Activated T-helper 17 cell treated with anti-CD3 and anti-CD28 coated beads, Interleukin-2, amount 50 U/mL, for 72 hours (primary cell): Measurements from ENCODE around the gene HEMGN. TPM values are rescaled to one million over a fixed set of nuclear protein-coding genes. Genes with fewer than 3 reads are reported as not detected.
A peak's percentile ranks its signal among the peaks of the same experiment; 100 is the strongest.
"Not testable (repeated sequence)": the region's sequence is repeated elsewhere in the genome, so short reads cannot be mapped to it uniquely, and the experiment has no call there.

Source experiments
- ATAC-seq: fragments of 150-1000 bp; cut with Tn5 transposase; replicated peaks from 2 replicates; pipeline ENCODE4 v1.10.0; 2021; ENCODE audit warnings: mild to moderate bottlenecking, moderate library complexity
- H3K27ac Mint-ChIP-seq: one replicate; pipeline ENCODE4 v1.8.0; 2022; ENCODE audit warnings: mixed read lengths
- H3K27me3 Mint-ChIP-seq: one replicate; pipeline ENCODE4 v1.8.0; 2022; ENCODE audit warnings: mixed read lengths
- H3K36me3 Mint-ChIP-seq: one replicate; pipeline ENCODE4 v1.8.0; 2022; ENCODE audit warnings: low read depth, mild to moderate bottlenecking, mixed read lengths
- H3K4me1 Mint-ChIP-seq: one replicate; pipeline ENCODE4 v1.8.0; 2022; ENCODE audit warnings: mixed read lengths
- H3K4me3 Mint-ChIP-seq: one replicate; pipeline ENCODE4 v1.8.0; 2022; ENCODE audit warnings: mild to moderate bottlenecking, mixed read lengths
- H3K9me3 Mint-ChIP-seq: one replicate; pipeline ENCODE4 v1.8.0; 2022; ENCODE audit warnings: mixed read lengths
- total RNA-seq, 2 donors: library from RNA; stranded (reverse); gene quantifications; one replicate each; pipeline ENCODE4 v1.2.3, GENCODE V29; 2022

Gene HEMGN
- total RNA-seq, 2 donors from 2014 or later = 0.95 to 1.2 TPM

DNA sequence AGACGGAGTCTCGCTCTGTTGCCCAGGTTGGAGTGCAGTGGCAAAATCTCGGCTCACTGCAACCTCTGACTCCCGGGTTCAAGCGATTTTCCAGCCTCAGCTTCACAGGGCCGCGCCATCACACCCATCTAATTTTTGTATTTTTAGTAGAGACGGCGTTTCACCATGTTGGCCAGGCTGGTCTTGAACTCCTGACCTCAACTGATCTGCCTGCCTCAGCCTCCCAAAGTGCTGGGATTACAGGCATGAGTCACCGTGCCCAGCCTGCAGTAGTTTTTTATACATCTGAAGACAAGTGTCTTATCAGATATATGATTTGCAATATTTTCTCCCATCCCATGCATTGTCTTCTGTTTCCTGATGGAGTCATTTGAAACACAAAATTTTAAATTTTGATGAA is 38.7 kb upstream of the HEMGN start:
- not testable (repeated sequence) for H3K27me3 Mint-ChIP-seq, H3K27ac Mint-ChIP-seq, H3K9me3 Mint-ChIP-seq, H3K4me1 Mint-ChIP-seq, H3K36me3 Mint-ChIP-seq, H3K4me3 Mint-ChIP-seq, ATAC-seq

DNA sequence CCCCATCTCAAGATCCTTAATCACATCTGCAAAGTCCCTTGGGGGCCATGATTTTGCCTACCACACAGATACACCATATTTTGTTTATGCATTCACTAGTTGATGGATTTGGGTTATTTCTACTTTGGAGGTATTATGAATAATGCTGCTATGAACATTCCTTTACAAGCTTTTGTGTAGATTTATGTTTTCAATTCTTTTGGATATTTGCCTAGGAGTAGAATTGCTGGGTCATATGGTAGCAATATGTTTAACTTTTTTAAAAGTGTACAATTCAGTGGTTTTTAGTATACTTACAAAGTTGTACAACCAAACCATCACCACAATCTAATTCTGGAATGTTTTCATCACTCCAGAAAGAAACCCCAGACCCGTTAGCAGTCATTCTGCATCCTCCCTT is 37.4 kb upstream of the HEMGN start:
- Mint-ChIP-seq H3K9me3 (peaks cover 4% of the 10 kb centered on the region), H3K36me3 (no peaks in the 10 kb centered on the region), H3K27me3 (peaks cover 7% of the 10 kb centered on the region), H3K4me3 (no peak overlapping the region), H3K27ac (no peak overlapping the region), H3K4me1 (peaks cover 4% of the 10 kb centered on the region)
- no peak for ATAC-seq

- peaks cover 4% of the 10 kb centered on the region for H3K4me1 Mint-ChIP-seq
- ATAC-seq = no peak
- no peak overlapping the region for H3K4me3 Mint-ChIP-seq
- H3K27me3 Mint-ChIP-seq = peaks cover 7% of the 10 kb centered on the region
- H3K36me3 Mint-ChIP-seq = no peaks in the 10 kb centered on the region
- peaks cover 4% of the 10 kb centered on the region for H3K9me3 Mint-ChIP-seq
- H3K27ac Mint-ChIP-seq = no peak overlapping the region
These were observed 34.8 kb upstream of the HEMGN start for GRCh38 chr9:97972753-97973152.

DNA sequence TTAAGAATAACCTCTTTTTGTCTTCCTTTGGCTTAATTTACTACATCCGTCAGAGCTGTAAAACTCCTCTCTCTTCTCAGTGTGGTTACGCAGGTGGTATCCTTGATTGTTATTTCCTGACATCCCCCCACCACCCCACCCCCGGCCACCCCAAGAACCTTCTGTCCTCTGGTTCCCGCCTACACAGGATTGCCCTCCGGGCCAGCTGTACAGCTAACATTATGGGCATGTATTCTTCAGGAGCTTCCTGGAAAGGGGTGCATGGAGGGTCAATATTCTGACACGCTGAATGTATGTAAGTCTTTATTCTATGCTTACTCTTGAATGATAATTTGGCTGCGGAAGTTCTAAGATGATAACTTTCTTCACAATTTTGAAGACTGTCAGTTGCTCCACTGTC is 32.2 kb upstream of the HEMGN start:
- no peak overlapping the region for H3K27ac Mint-ChIP-seq
- no peak overlapping the region for H3K4me3 Mint-ChIP-seq
- H3K9me3 Mint-ChIP-seq = peaks cover 2% of the 10 kb centered on the region
- peaks cover 5% of the 10 kb centered on the region for H3K27me3 Mint-ChIP-seq
- ATAC-seq = no peak
- H3K36me3 Mint-ChIP-seq = no peaks in the 10 kb centered on the region
- peaks cover 1% of the 10 kb centered on the region for H3K4me1 Mint-ChIP-seq

GRCh38 chr9:97969014-97969413 is 31.0 kb upstream of the HEMGN start:
- Mint-ChIP-seq H3K27ac (no peak overlapping the region), H3K9me3 (no peaks in the 10 kb centered on the region), H3K4me1 (no peaks in the 10 kb centered on the region), H3K27me3 (peaks cover 3% of the 10 kb centered on the region), H3K4me3 (no peak overlapping the region), H3K36me3 (no peaks in the 10 kb centered on the region)
- no peak for ATAC-seq

DNA sequence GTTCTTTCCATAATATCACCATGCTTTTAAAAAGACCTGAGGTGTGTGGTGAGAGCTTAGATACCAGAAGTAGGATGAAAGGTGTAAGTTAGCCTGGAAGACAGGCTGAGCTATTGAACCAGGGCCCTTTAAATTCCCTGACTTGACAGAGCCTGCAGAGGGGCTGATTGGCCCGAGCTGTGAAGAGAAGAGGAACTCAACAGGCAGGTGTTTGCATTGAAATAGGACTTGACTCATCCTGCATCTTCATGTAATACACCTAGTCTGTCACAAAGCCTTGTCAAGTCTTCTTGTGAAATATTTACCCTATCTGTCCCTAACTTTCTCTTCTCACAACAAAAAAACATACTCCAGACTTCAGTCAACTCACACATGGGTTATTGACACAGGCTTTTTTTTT is 28.5 kb upstream of the HEMGN start:
- H3K4me1 Mint-ChIP-seq = no peaks in the 10 kb centered on the region
- H3K36me3 Mint-ChIP-seq = no peaks in the 10 kb centered on the region
- no peak for ATAC-seq
- no peak overlapping the region for H3K27ac Mint-ChIP-seq
- no peaks in the 10 kb centered on the region for H3K9me3 Mint-ChIP-seq
- H3K27me3 Mint-ChIP-seq = no peaks in the 10 kb centered on the region
- H3K4me3 Mint-ChIP-seq = no peak overlapping the region

- H3K36me3 Mint-ChIP-seq = no peaks in the 10 kb centered on the region
- no peak overlapping the region for H3K4me3 Mint-ChIP-seq
- H3K27me3 Mint-ChIP-seq = no peaks in the 10 kb centered on the region
- ATAC-seq = no peak
- no peak overlapping the region for H3K27ac Mint-ChIP-seq
- no peaks in the 10 kb centered on the region for H3K4me1 Mint-ChIP-seq
- no peaks in the 10 kb centered on the region for H3K9me3 Mint-ChIP-seq
These were observed 26.9 kb upstream of the HEMGN start for GRCh38 chr9:97964901-97965300.

GRCh38 chr9:97963232-97963631 is 25.3 kb upstream of the HEMGN start:
- H3K4me3 Mint-ChIP-seq = no peak overlapping the region
- no peaks in the 10 kb centered on the region for H3K9me3 Mint-ChIP-seq
- H3K27me3 Mint-ChIP-seq = no peaks in the 10 kb centered on the region
- peaks cover 5% of the 10 kb centered on the region for H3K4me1 Mint-ChIP-seq
- H3K27ac Mint-ChIP-seq = no peak overlapping the region
- no peak for ATAC-seq
- H3K36me3 Mint-ChIP-seq = no peaks in the 10 kb centered on the region

GRCh38 chr9:97962575-97962974 is 24.6 kb upstream of the HEMGN start:
- Mint-ChIP-seq H3K27me3 (no peaks in the 10 kb centered on the region), H3K9me3 (no peaks in the 10 kb centered on the region), H3K4me3 (no peak overlapping the region), H3K27ac (no peak overlapping the region), H3K36me3 (no peaks in the 10 kb centered on the region), H3K4me1 (peaks cover 5% of the 10 kb centered on the region)
- no peak for ATAC-seq

DNA sequence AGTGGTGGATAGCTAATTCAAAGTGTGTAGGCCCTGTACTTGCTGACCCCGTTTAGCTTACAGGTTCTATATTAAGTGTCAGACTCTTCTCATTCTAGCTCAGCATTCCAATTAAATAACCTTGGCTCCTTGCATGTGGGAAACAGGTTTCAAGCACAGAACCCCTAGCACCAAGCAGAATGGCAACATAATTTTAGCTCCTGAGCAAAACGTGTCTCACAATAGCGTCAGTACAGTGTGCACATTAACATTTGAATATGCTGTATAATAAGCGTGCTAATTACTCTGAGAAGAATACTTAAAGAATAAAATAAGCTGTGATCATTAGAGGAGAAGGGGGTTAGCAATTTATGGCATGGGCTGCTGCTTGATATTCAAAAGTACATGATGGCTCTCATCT is 24.2 kb upstream of the HEMGN start:
- no peak overlapping the region for H3K4me3 Mint-ChIP-seq
- no peaks in the 10 kb centered on the region for H3K27me3 Mint-ChIP-seq
- no peaks in the 10 kb centered on the region for H3K36me3 Mint-ChIP-seq
- ATAC-seq = no peak
- no peaks in the 10 kb centered on the region for H3K9me3 Mint-ChIP-seq
- peaks cover 5% of the 10 kb centered on the region for H3K4me1 Mint-ChIP-seq
- no peak overlapping the region for H3K27ac Mint-ChIP-seq

- Mint-ChIP-seq H3K4me3 (no peak overlapping the region), H3K9me3 (no peaks in the 10 kb centered on the region), H3K27ac (no peak overlapping the region), H3K4me1 (peaks cover 5% of the 10 kb centered on the region), H3K36me3 (no peaks in the 10 kb centered on the region), H3K27me3 (no peaks in the 10 kb centered on the region)
- no peak for ATAC-seq
These were observed 23.4 kb upstream of the HEMGN start for GRCh38 chr9:97961361-97961760.

DNA sequence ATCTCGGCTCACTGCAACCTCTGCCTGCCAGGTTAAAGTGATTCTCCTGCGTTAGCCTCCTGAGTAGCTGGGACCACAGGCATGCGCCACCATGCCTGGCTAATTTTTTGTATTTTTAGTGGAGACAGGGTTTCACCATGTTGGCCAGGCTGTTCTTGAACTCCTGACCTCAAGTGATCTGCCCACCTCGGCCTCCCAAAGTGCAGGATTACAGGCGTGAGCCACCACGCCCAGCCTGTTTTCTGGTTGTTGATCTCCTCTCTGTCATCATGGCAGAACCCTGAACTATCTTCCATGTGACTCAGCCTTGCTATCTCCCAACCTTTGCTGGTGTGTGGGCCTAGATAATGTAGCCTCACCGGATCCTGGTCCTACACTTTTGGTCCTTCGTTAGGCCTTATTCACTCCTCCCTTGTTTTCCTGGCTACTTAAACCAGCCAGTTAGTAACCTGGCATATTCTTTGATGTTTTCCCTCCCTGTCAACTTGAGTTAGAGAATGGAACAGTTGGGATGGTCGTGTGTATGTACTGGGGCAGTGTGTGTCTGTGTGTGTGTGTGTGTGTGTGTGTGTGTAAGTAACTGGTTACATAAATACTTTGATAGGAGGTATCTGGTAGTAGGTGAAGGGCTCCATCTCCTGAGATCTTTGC is 22.8 kb upstream of the HEMGN start:
- not testable (repeated sequence) for H3K4me1 Mint-ChIP-seq, ATAC-seq, H3K27me3 Mint-ChIP-seq, H3K36me3 Mint-ChIP-seq, H3K4me3 Mint-ChIP-seq, H3K27ac Mint-ChIP-seq, H3K9me3 Mint-ChIP-seq

DNA sequence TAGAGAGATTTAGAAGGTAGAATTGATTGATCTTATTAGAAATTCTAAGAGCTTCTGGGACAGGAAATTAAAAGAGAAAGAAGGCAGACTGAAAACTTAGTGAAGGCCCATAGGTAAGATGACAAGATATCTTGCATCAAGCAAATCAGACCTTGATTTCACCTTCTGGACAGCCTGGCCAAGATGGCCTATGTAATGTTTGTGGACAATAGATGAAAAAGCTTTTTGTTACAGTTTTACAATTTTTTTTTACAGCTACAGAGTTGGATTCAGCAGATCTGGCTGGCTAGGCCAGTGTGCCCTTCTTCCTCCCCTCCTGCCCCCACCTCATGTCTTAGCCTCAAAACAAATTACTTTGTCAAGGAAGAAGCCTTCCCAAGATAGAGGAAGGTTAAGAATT is 21.6 kb upstream of the HEMGN start:
- Mint-ChIP-seq H3K4me1 (peaks cover 5% of the 10 kb centered on the region), H3K27ac (peak overlapping the region; percentile 75), H3K36me3 (no peaks in the 10 kb centered on the region), H3K27me3 (no peaks in the 10 kb centered on the region), H3K4me3 (no peak overlapping the region), H3K9me3 (no peaks in the 10 kb centered on the region)
- ATAC-seq = no peak

GRCh38 chr9:97958812-97959511 is 21.0 kb upstream of the HEMGN start:
- Mint-ChIP-seq H3K27me3 (no peaks in the 10 kb centered on the region), H3K9me3 (no peaks in the 10 kb centered on the region), H3K4me3 (no peak overlapping the region), H3K4me1 (peaks cover 8% of the 10 kb centered on the region), H3K27ac (peak overlapping the region; percentile 75), H3K36me3 (no peaks in the 10 kb centered on the region)
- peak; percentile 86 for ATAC-seq

DNA sequence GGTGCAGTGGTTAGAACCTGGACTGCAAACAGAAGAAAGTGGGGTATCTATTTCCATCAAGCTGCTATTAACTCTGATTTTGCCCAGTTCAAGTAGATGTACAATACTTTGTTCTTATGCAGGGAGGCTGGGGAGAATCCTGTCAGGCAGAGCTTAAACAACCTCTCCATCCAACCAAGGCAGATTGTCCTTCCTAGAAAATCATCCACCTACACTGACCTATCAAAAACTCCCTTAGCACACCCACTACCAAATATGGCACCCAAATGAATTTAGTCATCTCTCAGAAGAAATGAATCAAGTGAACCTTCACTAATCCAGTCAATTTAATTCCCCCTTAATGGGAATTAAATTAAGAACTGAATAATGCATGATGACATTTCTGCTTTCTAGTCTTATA is 18.4 kb upstream of the HEMGN start:
- peaks cover 8% of the 10 kb centered on the region for H3K4me1 Mint-ChIP-seq
- no peaks in the 10 kb centered on the region for H3K36me3 Mint-ChIP-seq
- H3K4me3 Mint-ChIP-seq = no peak overlapping the region

More for the DNA sequence above, 18.4 kb upstream of the HEMGN start:
- peak; percentile 54 for ATAC-seq
- Mint-ChIP-seq H3K27me3 (no peaks in the 10 kb centered on the region), H3K27ac (no peak overlapping the region), H3K9me3 (no peaks in the 10 kb centered on the region)
